Urothelium cell line (cell line): ENCODE results near the gene USP17L28.
"Not testable (repeated sequence)": the region's sequence is repeated elsewhere in the genome, so short reads cannot be mapped to it uniquely, and the experiment has no call there.

Experiments
- DNase-seq: peaks from one replicate; pipeline ENCODE4 v3.0.0; 2011; ENCODE audit warnings: low spot score, mixed read lengths
- FAIRE-seq: peaks from 2 replicates; lab custom pipeline; 2011; peaks lifted over from hg19 to GRCh38; lab: Jason Lieb, UNC

Gene USP17L28, protein sequence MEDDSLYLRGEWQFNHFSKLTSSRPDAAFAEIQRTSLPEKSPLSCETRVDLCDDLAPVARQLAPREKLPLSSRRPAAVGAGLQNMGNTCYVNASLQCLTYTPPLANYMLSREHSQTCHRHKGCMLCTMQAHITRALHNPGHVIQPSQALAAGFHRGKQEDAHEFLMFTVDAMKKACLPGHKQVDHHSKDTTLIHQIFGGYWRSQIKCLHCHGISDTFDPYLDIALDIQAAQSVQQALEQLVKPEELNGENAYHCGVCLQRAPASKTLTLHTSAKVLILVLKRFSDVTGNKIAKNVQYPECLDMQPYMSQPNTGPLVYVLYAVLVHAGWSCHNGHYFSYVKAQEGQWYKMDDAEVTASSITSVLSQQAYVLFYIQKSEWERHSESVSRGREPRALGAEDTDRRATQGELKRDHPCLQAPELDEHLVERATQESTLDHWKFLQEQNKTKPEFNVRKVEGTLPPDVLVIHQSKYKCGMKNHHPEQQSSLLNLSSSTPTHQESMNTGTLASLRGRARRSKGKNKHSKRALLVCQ

GRCh38 chr4:9348593-9348992 lies at the start of gene USP17L28:
USP17L28 (plus strand) TSS chr4:9348893; CDS start chr4:9348893, 0 bp downstream.
- not testable (repeated sequence) for FAIRE-seq, DNase-seq

DNA sequence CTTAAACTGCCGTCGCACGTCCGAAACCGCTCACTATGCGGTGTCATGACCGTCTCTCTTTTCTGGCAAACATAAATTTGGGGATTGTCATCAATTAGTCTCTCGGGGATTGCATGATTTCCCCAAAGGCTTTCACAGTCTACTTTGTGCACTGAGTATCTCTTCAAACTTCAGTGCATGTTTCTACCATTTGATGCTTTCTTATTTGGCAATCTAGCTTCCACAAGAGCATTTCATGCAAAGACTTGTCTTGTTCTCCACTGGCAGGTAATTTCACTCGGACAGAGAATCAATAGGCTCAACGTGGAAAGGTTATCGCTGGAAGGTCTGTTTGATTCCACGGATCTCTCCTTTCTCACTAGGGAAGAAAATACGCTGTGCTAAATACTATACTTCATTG lies 24.5 kb upstream of the USP17L28 start:
- not testable (repeated sequence) for DNase-seq, FAIRE-seq

DNA sequence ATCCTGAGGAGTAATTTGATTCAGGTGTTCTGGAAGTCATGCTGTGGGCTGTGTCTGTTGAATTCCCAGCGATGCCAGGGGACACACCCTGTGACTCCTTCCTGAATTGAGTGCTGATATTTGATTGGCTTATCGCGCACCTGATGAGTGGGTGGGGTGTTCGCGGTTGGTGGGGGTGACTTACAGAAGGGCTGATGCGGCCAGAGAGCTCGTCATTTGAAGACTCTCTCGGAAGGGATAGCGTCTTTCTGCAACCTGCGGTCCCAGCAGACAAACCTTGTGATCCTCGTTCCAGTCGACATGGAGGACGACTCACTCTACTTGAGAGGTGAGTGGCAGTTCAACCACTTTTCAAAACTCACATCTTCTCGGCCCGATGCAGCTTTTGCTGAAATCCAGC lies 23.8 kb upstream of the USP17L28 start, which contains the start of gene USP17L24:
TSS of gene USP17L24 (plus strand) at position 301 of the 400 bp plus-strand sequence. CDS start at position 301, 0 bp downstream.
- DNase-seq, FAIRE-seq: not testable (repeated sequence)

GRCh38 chr4:9329611-9330010 lies 19.1 kb upstream of the USP17L28 start, which contains the start of gene USP17L25:
USP17L25 (plus strand) TSS chr4:9329911; CDS start chr4:9329911, 0 bp downstream.
- FAIRE-seq, DNase-seq: not testable (repeated sequence)

DNA sequence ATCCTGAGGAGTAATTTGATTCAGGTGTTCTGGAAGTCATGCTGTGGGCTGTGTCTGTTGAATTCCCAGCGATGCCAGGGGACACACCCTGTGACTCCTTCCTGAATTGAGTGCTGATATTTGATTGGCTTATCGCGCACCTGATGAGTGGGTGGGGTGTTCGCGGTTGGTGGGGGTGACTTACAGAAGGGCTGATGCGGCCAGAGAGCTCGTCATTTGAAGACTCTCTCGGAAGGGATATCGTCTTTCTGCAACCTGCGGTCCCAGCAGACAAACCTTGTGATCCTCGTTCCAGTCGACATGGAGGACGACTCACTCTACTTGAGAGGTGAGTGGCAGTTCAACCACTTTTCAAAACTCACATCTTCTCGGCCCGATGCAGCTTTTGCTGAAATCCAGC lies 14.3 kb upstream of the USP17L28 start, which contains the start of gene USP17L26:
TSS of gene USP17L26 (plus strand) at position 301 of the 400 bp plus-strand sequence. CDS start at position 301, 0 bp downstream.
- not testable (repeated sequence) for DNase-seq, FAIRE-seq

- FAIRE-seq, result not testable (repeated sequence)
Observed at GRCh38 chr4:9339103-9339502, 9.6 kb upstream of the USP17L28 start, which contains the start of gene USP17L5. USP17L5 (plus strand) TSS chr4:9339403; CDS start chr4:9339403, 0 bp downstream.

GRCh38 chr4:9343848-9344247 lies 4.8 kb upstream of the USP17L28 start, which contains the start of gene USP17L27:
USP17L27 (plus strand) TSS chr4:9344148; CDS start chr4:9344148, 0 bp downstream.
- not testable (repeated sequence) for DNase-seq, FAIRE-seq

More at GRCh38 chr4:9339103-9339502, 9.6 kb upstream of the USP17L28 start, which contains the start of gene USP17L5:
- not testable (repeated sequence) for DNase-seq

DNA sequence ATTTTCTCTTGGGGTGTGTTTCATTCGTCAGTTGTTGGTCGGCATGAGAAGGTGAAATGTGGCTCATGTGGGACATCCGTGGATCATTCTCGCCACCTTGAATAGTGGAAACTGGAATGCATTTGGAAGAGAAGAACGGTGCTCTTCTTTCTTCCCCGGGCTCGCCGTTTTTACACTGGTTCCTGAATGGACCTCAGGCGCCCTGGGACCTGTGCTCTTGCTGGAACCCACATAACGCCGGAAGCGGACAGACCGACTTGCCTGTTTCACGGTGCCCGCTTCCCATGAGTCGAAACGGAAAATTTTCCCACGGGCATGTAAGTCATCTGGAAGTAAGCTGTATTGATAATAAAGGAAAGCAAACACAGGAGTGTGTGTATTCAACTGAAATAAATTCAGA lies 2.2 kb downstream of the USP17L28 start:
- FAIRE-seq, result not testable (repeated sequence)

DNA sequence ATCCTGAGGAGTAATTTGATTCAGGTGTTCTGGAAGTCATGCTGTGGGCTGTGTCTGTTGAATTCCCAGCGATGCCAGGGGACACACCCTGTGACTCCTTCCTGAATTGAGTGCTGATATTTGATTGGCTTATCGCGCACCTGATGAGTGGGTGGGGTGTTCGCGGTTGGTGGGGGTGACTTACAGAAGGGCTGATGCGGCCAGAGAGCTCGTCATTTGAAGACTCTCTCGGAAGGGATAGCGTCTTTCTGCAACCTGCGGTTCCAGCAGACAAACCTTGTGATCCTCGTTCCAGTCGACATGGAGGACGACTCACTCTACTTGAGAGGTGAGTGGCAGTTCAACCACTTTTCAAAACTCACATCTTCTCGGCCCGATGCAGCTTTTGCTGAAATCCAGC lies 4.6 kb downstream of the USP17L28 start, which contains the start of gene USP17L29:
TSS of gene USP17L29 (plus strand) at position 301 of the 400 bp plus-strand sequence. CDS start at position 301, 0 bp downstream.
- not testable (repeated sequence) for DNase-seq, FAIRE-seq

More for the DNA sequence above, 2.2 kb downstream of the USP17L28 start:
- DNase-seq, result not testable (repeated sequence)

- not testable (repeated sequence) for FAIRE-seq, DNase-seq
Observed at GRCh38 chr4:9362829-9363228, 14.1 kb downstream of the USP17L28 start, which contains the start of gene USP17L30. USP17L30 (plus strand) TSS chr4:9363129; CDS start chr4:9363129, 0 bp downstream.

DNA sequence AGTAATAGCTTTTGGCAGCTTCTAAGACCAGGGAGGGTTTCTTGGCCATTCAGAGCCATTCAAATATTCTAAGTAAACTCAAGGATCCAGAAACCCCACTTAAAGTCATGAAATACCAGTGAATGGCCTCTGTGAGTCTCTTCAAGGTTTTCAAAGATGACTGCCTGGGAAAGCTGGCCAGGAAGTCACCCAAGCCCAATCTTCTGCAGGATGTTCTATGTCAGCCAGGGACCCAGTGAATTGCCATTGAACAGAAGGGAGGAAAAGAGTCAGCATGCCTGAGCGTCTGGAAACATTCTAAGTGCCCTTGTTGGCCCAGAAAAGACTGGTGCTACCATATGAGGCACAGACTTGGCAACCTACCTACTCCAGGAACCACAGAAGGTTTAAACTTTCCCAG lies 31.2 kb downstream of the USP17L28 start:
- FAIRE-seq, DNase-seq: not testable (repeated sequence)

- not testable (repeated sequence) for FAIRE-seq
- DNase-seq, result peak; percentile 27
Observed at GRCh38 chr4:9381012-9381534, 32.4 kb downstream of the USP17L28 start.

GRCh38 chr4:9384126-9384525 lies 35.4 kb downstream of the USP17L28 start:
- DNase-seq (no peak), FAIRE-seq (no peak)

GRCh38 chr4:9389001-9389400 lies 40.3 kb downstream of the USP17L28 start:
- peak; percentile 4 for DNase-seq
- FAIRE-seq, result not testable (repeated sequence)
